HG03135 (cell line): ENCODE results near the gene ROBO3.

Experiments used
- ATAC-seq: cut with Tn5 transposase; IDR thresholded peaks from one replicate; pipeline ENCODE4 v1.9.1; 2021; ENCODE audit warnings: mild to moderate bottlenecking, moderate library complexity; ENCODE audit not compliant: unreplicated experiment

Gene ROBO3, protein sequence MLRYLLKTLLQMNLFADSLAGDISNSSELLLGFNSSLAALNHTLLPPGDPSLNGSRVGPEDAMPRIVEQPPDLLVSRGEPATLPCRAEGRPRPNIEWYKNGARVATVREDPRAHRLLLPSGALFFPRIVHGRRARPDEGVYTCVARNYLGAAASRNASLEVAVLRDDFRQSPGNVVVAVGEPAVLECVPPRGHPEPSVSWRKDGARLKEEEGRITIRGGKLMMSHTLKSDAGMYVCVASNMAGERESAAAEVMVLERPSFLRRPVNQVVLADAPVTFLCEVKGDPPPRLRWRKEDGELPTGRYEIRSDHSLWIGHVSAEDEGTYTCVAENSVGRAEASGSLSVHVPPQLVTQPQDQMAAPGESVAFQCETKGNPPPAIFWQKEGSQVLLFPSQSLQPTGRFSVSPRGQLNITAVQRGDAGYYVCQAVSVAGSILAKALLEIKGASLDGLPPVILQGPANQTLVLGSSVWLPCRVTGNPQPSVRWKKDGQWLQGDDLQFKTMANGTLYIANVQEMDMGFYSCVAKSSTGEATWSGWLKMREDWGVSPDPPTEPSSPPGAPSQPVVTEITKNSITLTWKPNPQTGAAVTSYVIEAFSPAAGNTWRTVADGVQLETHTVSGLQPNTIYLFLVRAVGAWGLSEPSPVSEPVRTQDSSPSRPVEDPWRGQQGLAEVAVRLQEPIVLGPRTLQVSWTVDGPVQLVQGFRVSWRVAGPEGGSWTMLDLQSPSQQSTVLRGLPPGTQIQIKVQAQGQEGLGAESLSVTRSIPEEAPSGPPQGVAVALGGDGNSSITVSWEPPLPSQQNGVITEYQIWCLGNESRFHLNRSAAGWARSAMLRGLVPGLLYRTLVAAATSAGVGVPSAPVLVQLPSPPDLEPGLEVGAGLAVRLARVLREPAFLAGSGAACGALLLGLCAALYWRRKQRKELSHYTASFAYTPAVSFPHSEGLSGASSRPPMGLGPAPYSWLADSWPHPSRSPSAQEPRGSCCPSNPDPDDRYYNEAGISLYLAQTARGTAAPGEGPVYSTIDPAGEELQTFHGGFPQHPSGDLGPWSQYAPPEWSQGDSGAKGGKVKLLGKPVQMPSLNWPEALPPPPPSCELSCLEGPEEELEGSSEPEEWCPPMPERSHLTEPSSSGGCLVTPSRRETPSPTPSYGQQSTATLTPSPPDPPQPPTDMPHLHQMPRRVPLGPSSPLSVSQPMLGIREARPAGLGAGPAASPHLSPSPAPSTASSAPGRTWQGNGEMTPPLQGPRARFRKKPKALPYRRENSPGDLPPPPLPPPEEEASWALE (N-terminal part only)

GRCh38 chr11:124865181-124865901 lies at the start of gene ROBO3:
Gene ROBO3, plus strand, starts transcription at chr11:124865432. Its CDS starts 146 bp downstream, at chr11:124865578.
- ATAC-seq, result no peak

DNA sequence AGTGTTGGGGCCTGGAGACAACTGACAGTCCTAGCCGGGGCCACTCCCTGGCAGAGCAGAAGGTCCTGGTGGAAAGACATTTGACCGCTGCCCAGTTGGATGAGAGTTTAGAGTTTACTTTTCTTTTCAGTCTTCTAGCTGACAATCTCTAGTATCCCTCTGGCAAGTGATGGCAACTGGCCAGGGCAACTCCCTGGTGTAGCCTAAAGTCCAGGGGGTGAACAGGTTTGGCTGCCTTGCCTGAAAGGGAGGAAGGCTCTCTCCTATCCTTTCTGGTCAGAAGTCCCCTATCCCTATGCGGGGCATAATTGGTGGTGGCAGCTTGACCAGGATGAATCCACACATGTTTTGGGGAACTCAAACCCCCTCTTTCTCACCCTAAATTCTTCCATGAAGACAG lies 48.2 kb upstream of the ROBO3 start:
- no peak for ATAC-seq

GRCh38 chr11:124821995-124822730 lies 43.1 kb upstream of the ROBO3 start:
- no peak for ATAC-seq

GRCh38 chr11:124823512-124824376 lies 41.5 kb upstream of the ROBO3 start:
- ATAC-seq, result no peak

DNA sequence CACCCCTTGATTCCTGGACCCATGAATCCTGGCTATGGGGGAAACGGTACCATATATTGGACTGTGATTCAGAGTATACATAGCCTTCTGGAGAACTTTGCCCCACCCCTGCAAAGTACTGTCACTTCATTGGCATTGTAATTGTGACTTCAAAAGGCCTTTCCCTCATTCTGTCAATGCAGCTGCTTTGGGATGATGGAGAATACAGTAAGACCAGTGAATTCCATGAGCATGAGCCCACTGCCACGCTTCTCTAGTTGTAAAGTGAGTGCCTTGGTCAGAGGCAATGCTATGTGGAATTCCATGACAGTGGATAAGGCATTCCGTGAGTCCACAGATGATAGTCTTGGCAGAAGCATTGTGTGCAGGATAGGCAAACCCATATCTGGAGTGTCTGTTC lies 39.4 kb upstream of the ROBO3 start:
- ATAC-seq, result no peak

- no peak for ATAC-seq
These were observed 35.2 kb upstream of the ROBO3 start for GRCh38 chr11:124829986-124830385.

GRCh38 chr11:124830749-124831148 lies 34.5 kb upstream of the ROBO3 start:
- no peak for ATAC-seq

GRCh38 chr11:124831897-124832296 lies 33.3 kb upstream of the ROBO3 start:
- no peak for ATAC-seq

DNA sequence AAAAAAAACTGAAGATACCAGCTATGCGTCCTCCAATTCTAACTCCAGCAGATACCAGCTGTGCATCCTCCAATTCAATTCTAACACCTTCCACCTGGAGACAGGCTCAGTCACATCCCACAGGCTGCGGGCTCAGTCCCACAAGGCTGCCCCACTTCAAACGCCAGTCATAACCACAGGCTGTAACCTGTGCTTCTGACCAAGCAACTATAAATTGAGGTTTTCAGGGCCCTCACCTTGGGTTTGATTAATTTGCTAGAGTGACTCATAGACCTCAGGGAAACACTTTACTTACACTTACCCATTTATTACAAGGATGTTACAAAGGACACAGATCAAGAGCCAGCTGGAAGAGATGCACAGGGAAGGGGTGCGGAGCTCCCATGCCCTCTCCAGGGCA lies 32.7 kb upstream of the ROBO3 start:
- no peak for ATAC-seq

- ATAC-seq, result no peak
These were observed 30.6 kb upstream of the ROBO3 start for GRCh38 chr11:124834526-124835180.

- ATAC-seq, result no peak
These were observed 29.3 kb upstream of the ROBO3 start for GRCh38 chr11:124835918-124836317.

DNA sequence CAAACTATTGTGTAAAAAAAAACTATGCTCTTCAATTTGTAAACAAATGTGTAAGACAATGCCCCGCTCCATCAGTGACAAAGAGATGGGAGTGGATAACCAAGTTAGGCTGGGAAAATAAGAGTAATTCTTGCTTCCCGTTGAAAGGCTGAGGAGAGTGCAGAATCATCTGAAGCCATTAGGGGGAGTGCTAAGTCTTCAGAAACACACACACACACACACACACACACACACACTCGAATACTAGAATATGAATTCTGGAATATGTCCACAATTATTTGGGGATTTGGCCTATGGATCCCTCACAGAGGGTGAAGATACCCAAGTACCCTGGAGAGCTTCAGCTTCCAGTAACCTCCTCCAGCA lies 27.8 kb upstream of the ROBO3 start:
- no peak for ATAC-seq

- ATAC-seq, result no peak
These were observed 26.5 kb upstream of the ROBO3 start for GRCh38 chr11:124838805-124839127.

DNA sequence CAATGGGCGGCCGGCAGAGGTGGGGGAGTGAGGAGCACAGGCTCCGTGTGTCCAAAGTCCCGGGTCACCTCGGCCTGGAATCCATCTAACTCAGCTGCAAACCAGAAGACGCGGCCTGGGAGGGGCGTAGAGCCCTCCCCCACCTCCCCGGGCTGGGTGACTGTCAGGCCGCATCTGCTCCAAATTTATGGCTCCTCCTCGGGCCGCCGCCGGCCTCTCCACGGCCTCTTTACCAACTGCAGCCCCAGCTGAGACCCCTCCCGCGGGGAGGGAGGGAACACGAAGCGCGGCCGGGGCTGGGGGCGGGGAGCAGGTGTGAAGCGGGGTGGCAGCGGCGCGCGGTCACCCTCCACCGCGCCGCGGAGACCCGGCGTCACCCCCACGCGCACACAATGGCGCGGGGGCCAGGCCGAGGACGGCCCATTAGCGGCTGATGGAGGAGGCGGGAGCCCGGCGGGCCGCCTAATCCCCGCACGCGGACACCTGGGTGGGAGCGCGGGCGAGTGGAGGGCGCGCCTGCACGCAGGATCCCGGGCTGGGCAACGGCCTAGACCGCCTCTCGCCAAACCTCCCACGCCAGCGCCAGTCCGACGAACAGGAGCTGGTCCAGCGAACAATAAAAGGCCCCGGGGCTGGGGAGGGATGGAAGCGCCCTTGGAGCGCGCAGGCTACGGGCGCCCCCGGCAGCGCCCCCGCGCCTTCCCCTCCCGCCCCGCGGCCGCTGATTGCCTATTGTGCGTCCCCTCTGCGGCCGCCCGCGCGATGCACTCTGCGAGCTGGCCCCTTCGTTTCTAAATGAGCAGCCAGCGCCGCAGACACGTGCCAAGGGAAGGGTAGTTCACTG lies 25.9 kb upstream of the ROBO3 start:
- ATAC-seq, result no peak

- ATAC-seq, result no peak
These were observed 25.1 kb upstream of the ROBO3 start for GRCh38 chr11:124839972-124840621.

- no peak for ATAC-seq
These were observed 24.6 kb upstream of the ROBO3 start for GRCh38 chr11:124840666-124841065.

- ATAC-seq, result no peak
These were observed 24.0 kb upstream of the ROBO3 start for GRCh38 chr11:124841201-124841600.
